SH-SY5Y (cell line): ENCODE measurements around the gene MMEL1.

Experiments used
- GATA2 ChIP-seq: IDR thresholded peaks from 2 replicates; pipeline ENCODE4 v1.6.1; 2011; ENCODE audit warnings: mild to moderate bottlenecking, low read depth, low read length
- GATA3 ChIP-seq: IDR thresholded peaks from 2 replicates; pipeline ENCODE4 v1.6.1; 2011; ENCODE audit warnings: low read depth, mild to moderate bottlenecking, low read length, moderate library complexity

DNA sequence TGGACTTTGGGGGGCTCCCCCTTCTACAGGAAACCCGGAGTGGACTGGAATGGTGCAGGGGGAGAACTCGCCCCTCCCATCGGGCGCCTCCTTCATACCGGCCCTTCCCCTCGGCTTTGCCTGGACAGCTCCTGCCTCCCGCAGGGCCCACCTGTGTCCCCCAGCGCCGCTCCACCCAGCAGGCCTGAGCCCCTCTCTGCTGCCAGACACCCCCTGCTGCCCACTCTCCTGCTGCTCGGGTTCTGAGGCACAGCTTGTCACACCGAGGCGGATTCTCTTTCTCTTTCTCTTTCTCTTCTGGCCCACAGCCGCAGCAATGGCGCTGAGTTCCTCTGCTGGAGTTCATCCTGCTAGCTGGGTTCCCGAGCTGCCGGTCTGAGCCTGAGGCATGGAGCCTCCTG lies 76.5 kb downstream of the MMEL1 start, which contains the start of gene TNFRSF14:
- TF ChIP-seq GATA2 (no peak), GATA3 (no peak)
